ENCODE data around the gene TNKS2. TPM values are rescaled to one million over a fixed set of nuclear protein-coding genes. Genes with fewer than 3 reads are reported as not detected.

TNKS2 gene
- total and polyA plus RNA-seq, 2 donors (not counting 1 experiment from before 2014, with no cell fraction given): 17.5 to 45.8 TPM

- Histone ChIP-seq H3K27me3 (replicated peaks in 1 of 4; ENCODE audit: control extremely low read depth in 1 of 4, control insufficient read depth in 3 of 4, insufficient read depth in 4 of 4, low read length in 3 of 4) (no peaks in the 10 kb centered on the region), H4K20me1 (ENCODE audit: control insufficient read depth, insufficient read depth, low read length, poor library complexity, severe bottlenecking) (no peaks in the 10 kb centered on the region), H3K36me3 (replicated peaks in 1 of 2; ENCODE audit: control extremely low read depth in 1 of 2, control insufficient read depth in 1 of 2, extremely low read depth in 1 of 2, insufficient read depth in 2 of 2, low read length in 1 of 2) (no peaks in the 10 kb centered on the region), H3K79me2 (ENCODE audit: control insufficient read depth, insufficient read depth, low read length) (no peaks in the 10 kb centered on the region), H3K27ac (ENCODE audit: low read length in 2 of 2) (no peak overlapping the region), H3K4me3 (ENCODE audit: control extremely low read depth in 1 of 5, extremely low read depth in 1 of 5, insufficient read depth in 1 of 5, low read depth in 2 of 5, low read length in 4 of 5) (no peak overlapping the region), H2AFZ (ENCODE audit: insufficient read depth, low read depth, low read length, poor library complexity, severe bottlenecking) (no peak overlapping the region), H3K9me3 (ENCODE audit: control extremely low read depth in 1 of 3, control insufficient read depth in 2 of 3, insufficient read depth in 1 of 3, low read length in 2 of 3) (no peaks in the 10 kb centered on the region), H3K9ac (ENCODE audit: low read length) (no peak overlapping the region), H3K4me2 (replicated peaks; ENCODE audit: low read depth, low read length, poor library complexity, severe bottlenecking) (no peak overlapping the region), H3K4me1 (ENCODE audit: control insufficient read depth in 2 of 2, insufficient read depth in 2 of 2, low read length in 2 of 2) (no peaks in the 10 kb centered on the region)
- CTCF ChIA-PET: interaction anchor here (1.6 kb wide), 1 partner anchor 9 kb away, joined by 4 read pairs; no protein-coding TSS in a partner anchor
- intact Hi-C loops (cut with micrococcal nuclease): no loop called here
- TF ChIP-seq EZH2 (IDR thresholded peaks at IDR 0.05; ENCODE audit: borderline replicate concordance, insufficient read depth, low read depth, low read length, poor library complexity, severe bottlenecking): no peak
- TF ChIP-seq CTCF (IDR thresholded peaks at IDR 0.05): no peak
- Mint-ChIP-seq H3K4me3 (no peak overlapping the region), H3K27me3 (peaks cover 4% of the 10 kb centered on the region), H3K9me3 (ENCODE audit: insufficient read depth) (no peaks in the 10 kb centered on the region), H3K4me1 (no peaks in the 10 kb centered on the region), H3K27ac (no peak overlapping the region)
- no peak for ATAC-seq (ENCODE audit: low read depth)
- WGBS (ENCODE audit: insufficient coverage): no CpG with 5 or more reads among the region's 3 CpGs
- DNase-seq: no peak
- POLR2A ChIA-PET: no interaction called here
Measured at GRCh38 chr10:91768123-91768522, 30.1 kb upstream of the TNKS2 start.

- Mint-ChIP-seq H3K9me3 (ENCODE audit: insufficient read depth) (no peaks in the 10 kb centered on the region), H3K27me3 (no peaks in the 10 kb centered on the region), H3K27ac (no peak overlapping the region), H3K4me1 (no peaks in the 10 kb centered on the region), H3K4me3 (no peak overlapping the region)
- Histone ChIP-seq H4K20me1 (ENCODE audit: control insufficient read depth, insufficient read depth, low read length, poor library complexity, severe bottlenecking) (no peaks in the 10 kb centered on the region), H3K36me3 (replicated peaks in 1 of 2; ENCODE audit: control extremely low read depth in 1 of 2, control insufficient read depth in 1 of 2, extremely low read depth in 1 of 2, insufficient read depth in 2 of 2, low read length in 1 of 2) (no peaks in the 10 kb centered on the region), H3K4me2 (replicated peaks; ENCODE audit: low read depth, low read length, poor library complexity, severe bottlenecking) (no peak overlapping the region), H3K79me2 (ENCODE audit: control insufficient read depth, insufficient read depth, low read length) (no peaks in the 10 kb centered on the region), H3K9me3 (ENCODE audit: control extremely low read depth in 1 of 3, control insufficient read depth in 2 of 3, insufficient read depth in 1 of 3, low read length in 2 of 3) (no peaks in the 10 kb centered on the region), H3K27ac (ENCODE audit: low read length in 2 of 2) (no peak overlapping the region), H3K4me1 (ENCODE audit: control insufficient read depth in 2 of 2, insufficient read depth in 2 of 2, low read length in 2 of 2) (no peaks in the 10 kb centered on the region), H3K27me3 (replicated peaks in 1 of 4; ENCODE audit: control extremely low read depth in 1 of 4, control insufficient read depth in 3 of 4, insufficient read depth in 4 of 4, low read length in 3 of 4) (peaks cover 0 to 9% (median 4%) of the 10 kb centered on the region in 4 experiments), H2AFZ (ENCODE audit: insufficient read depth, low read depth, low read length, poor library complexity, severe bottlenecking) (no peak overlapping the region), H3K4me3 (ENCODE audit: control extremely low read depth in 1 of 5, extremely low read depth in 1 of 5, insufficient read depth in 1 of 5, low read depth in 2 of 5, low read length in 4 of 5) (no peak overlapping the region), H3K9ac (ENCODE audit: low read length) (no peak overlapping the region)
- CTCF ChIA-PET: interaction anchor here (2.6 kb wide), 1 partner anchor 13 kb away, joined by 16 read pairs; no protein-coding TSS in a partner anchor
- DNase-seq (no peak), ATAC-seq (ENCODE audit: low read depth) (no peak)
- TF ChIP-seq EZH2 (IDR thresholded peaks at IDR 0.05; ENCODE audit: borderline replicate concordance, insufficient read depth, low read depth, low read length, poor library complexity, severe bottlenecking): no peak
- TF ChIP-seq CTCF (IDR thresholded peaks at IDR 0.05): no peak
- no CpG with 5 or more reads among the region's 1 CpG for WGBS (ENCODE audit: insufficient coverage)
- POLR2A ChIA-PET: no interaction called here
- intact Hi-C loops (cut with micrococcal nuclease): no loop called here
Measured at GRCh38 chr10:91771907-91772306, 26.3 kb upstream of the TNKS2 start.

Measured in B cell (primary cell).